ENCODE data around the gene BMP5.

BMP5 gene

GRCh38 chr6:55758156-55758937 lies 117.0 kb downstream of the BMP5 start:
- Histone ChIP-seq H3K27me3 (ENCODE audit: control insufficient read depth, insufficient read depth, low read length) (no peaks in the 10 kb centered on the region), H3K9me3 (ENCODE audit: control insufficient read depth, low read depth, low read length) (no peaks in the 10 kb centered on the region), H3K9ac (ENCODE audit: low read length) (no peak overlapping the region), H3K27ac (ENCODE audit: low read length) (no peak overlapping the region), H3K36me3 (ENCODE audit: control insufficient read depth, low read depth, low read length) (no peaks in the 10 kb centered on the region), H3K4me1 (ENCODE audit: control insufficient read depth, low read depth, low read length) (no peaks in the 10 kb centered on the region), H3K4me3 (ENCODE audit: low read length) (no peak overlapping the region)

GRCh38 chr6:55756531-55757031 lies 118.8 kb downstream of the BMP5 start:
- Histone ChIP-seq H3K27ac (ENCODE audit: low read length) (no peak overlapping the region), H3K9me3 (ENCODE audit: control insufficient read depth, low read depth, low read length) (no peaks in the 10 kb centered on the region), H3K4me1 (ENCODE audit: control insufficient read depth, low read depth, low read length) (no peaks in the 10 kb centered on the region), H3K27me3 (ENCODE audit: control insufficient read depth, insufficient read depth, low read length) (no peaks in the 10 kb centered on the region), H3K4me3 (ENCODE audit: low read length) (no peak overlapping the region), H3K36me3 (ENCODE audit: control insufficient read depth, low read depth, low read length) (no peaks in the 10 kb centered on the region), H3K9ac (ENCODE audit: low read length) (no peak overlapping the region)

GRCh38 chr6:55748880-55749279 lies 126.5 kb downstream of the BMP5 start:
- Histone ChIP-seq H3K9me3 (ENCODE audit: control insufficient read depth, low read depth, low read length) (no peaks in the 10 kb centered on the region), H3K36me3 (ENCODE audit: control insufficient read depth, low read depth, low read length) (no peaks in the 10 kb centered on the region), H3K4me3 (ENCODE audit: low read length) (no peak overlapping the region), H3K27ac (ENCODE audit: low read length) (no peak overlapping the region), H3K27me3 (ENCODE audit: control insufficient read depth, insufficient read depth, low read length) (no peaks in the 10 kb centered on the region), H3K4me1 (ENCODE audit: control insufficient read depth, low read depth, low read length) (no peaks in the 10 kb centered on the region), H3K9ac (ENCODE audit: low read length) (no peak overlapping the region)

- Histone ChIP-seq H3K36me3 (ENCODE audit: control insufficient read depth, low read depth, low read length) (no peaks in the 10 kb centered on the region), H3K4me3 (ENCODE audit: low read length) (no peak overlapping the region), H3K9me3 (ENCODE audit: control insufficient read depth, low read depth, low read length) (no peaks in the 10 kb centered on the region)
Measured at GRCh38 chr6:55746473-55746872, 128.9 kb downstream of the BMP5 start.

GRCh38 chr6:55734256-55734655 lies 141.1 kb downstream of the BMP5 start:
- Histone ChIP-seq H3K4me1 (ENCODE audit: control insufficient read depth, low read depth, low read length) (no peaks in the 10 kb centered on the region), H3K9me3 (ENCODE audit: control insufficient read depth, low read depth, low read length) (peaks cover 10% of the 10 kb centered on the region), H3K36me3 (ENCODE audit: control insufficient read depth, low read depth, low read length) (no peaks in the 10 kb centered on the region), H3K27me3 (ENCODE audit: control insufficient read depth, insufficient read depth, low read length) (no peaks in the 10 kb centered on the region), H3K27ac (ENCODE audit: low read length) (no peak overlapping the region), H3K4me3 (ENCODE audit: low read length) (no peak overlapping the region), H3K9ac (ENCODE audit: low read length) (no peak overlapping the region)

More at GRCh38 chr6:55746473-55746872, 128.9 kb downstream of the BMP5 start:
- Histone ChIP-seq H3K4me1 (ENCODE audit: control insufficient read depth, low read depth, low read length) (no peaks in the 10 kb centered on the region), H3K27ac (ENCODE audit: low read length) (no peak overlapping the region), H3K27me3 (ENCODE audit: control insufficient read depth, insufficient read depth, low read length) (no peaks in the 10 kb centered on the region), H3K9ac (ENCODE audit: low read length) (no peak overlapping the region)

- Histone ChIP-seq H3K27ac (ENCODE audit: low read length) (no peak overlapping the region), H3K9me3 (ENCODE audit: control insufficient read depth, low read depth, low read length) (peaks cover 3% of the 10 kb centered on the region), H3K36me3 (ENCODE audit: control insufficient read depth, low read depth, low read length) (no peaks in the 10 kb centered on the region), H3K4me3 (ENCODE audit: low read length) (no peak overlapping the region), H3K27me3 (ENCODE audit: control insufficient read depth, insufficient read depth, low read length) (no peaks in the 10 kb centered on the region), H3K4me1 (ENCODE audit: control insufficient read depth, low read depth, low read length) (no peaks in the 10 kb centered on the region), H3K9ac (ENCODE audit: low read length) (no peak overlapping the region)
Measured at GRCh38 chr6:55729665-55730064, 145.7 kb downstream of the BMP5 start.

GRCh38 chr6:55726144-55726543 lies 149.2 kb downstream of the BMP5 start:
- no peak overlapping the region for H3K9ac ChIP-seq (ENCODE audit: low read length)
- no peak overlapping the region for H3K4me3 ChIP-seq (ENCODE audit: low read length)
- H3K9me3 ChIP-seq (ENCODE audit: control insufficient read depth, low read depth, low read length) = no peaks in the 10 kb centered on the region
- H3K27ac ChIP-seq (ENCODE audit: low read length) = no peak overlapping the region
- H3K4me1 ChIP-seq (ENCODE audit: control insufficient read depth, low read depth, low read length) = no peaks in the 10 kb centered on the region
- H3K36me3 ChIP-seq (ENCODE audit: control insufficient read depth, low read depth, low read length) = no peaks in the 10 kb centered on the region
- H3K27me3 ChIP-seq (ENCODE audit: control insufficient read depth, insufficient read depth, low read length) = no peaks in the 10 kb centered on the region

- H3K36me3 ChIP-seq (ENCODE audit: control insufficient read depth, low read depth, low read length) = no peaks in the 10 kb centered on the region
- H3K9ac ChIP-seq (ENCODE audit: low read length) = no peak overlapping the region
- H3K4me1 ChIP-seq (ENCODE audit: control insufficient read depth, low read depth, low read length) = no peaks in the 10 kb centered on the region
- H3K27ac ChIP-seq (ENCODE audit: low read length) = no peak overlapping the region
- no peaks in the 10 kb centered on the region for H3K27me3 ChIP-seq (ENCODE audit: control insufficient read depth, insufficient read depth, low read length)
- no peak overlapping the region for H3K4me3 ChIP-seq (ENCODE audit: low read length)
- no peaks in the 10 kb centered on the region for H3K9me3 ChIP-seq (ENCODE audit: control insufficient read depth, low read depth, low read length)
Measured at GRCh38 chr6:55714831-55715230, 160.6 kb downstream of the BMP5 start.

- H3K4me3 ChIP-seq (ENCODE audit: low read length) = no peak overlapping the region
- H3K4me1 ChIP-seq (ENCODE audit: control insufficient read depth, low read depth, low read length) = no peaks in the 10 kb centered on the region
- H3K9me3 ChIP-seq (ENCODE audit: control insufficient read depth, low read depth, low read length) = no peaks in the 10 kb centered on the region
- no peak overlapping the region for H3K9ac ChIP-seq (ENCODE audit: low read length)
- no peak overlapping the region for H3K27ac ChIP-seq (ENCODE audit: low read length)
- H3K36me3 ChIP-seq (ENCODE audit: control insufficient read depth, low read depth, low read length) = no peaks in the 10 kb centered on the region
- no peaks in the 10 kb centered on the region for H3K27me3 ChIP-seq (ENCODE audit: control insufficient read depth, insufficient read depth, low read length)
Measured at GRCh38 chr6:55713436-55713835, 162.0 kb downstream of the BMP5 start.

- Histone ChIP-seq H3K4me3 (ENCODE audit: low read length) (no peak overlapping the region), H3K9ac (ENCODE audit: low read length) (no peak overlapping the region), H3K36me3 (ENCODE audit: control insufficient read depth, low read depth, low read length) (no peaks in the 10 kb centered on the region), H3K27me3 (ENCODE audit: control insufficient read depth, insufficient read depth, low read length) (no peaks in the 10 kb centered on the region), H3K9me3 (ENCODE audit: control insufficient read depth, low read depth, low read length) (peaks cover 15% of the 10 kb centered on the region), H3K27ac (ENCODE audit: low read length) (no peak overlapping the region), H3K4me1 (ENCODE audit: control insufficient read depth, low read depth, low read length) (no peaks in the 10 kb centered on the region)
Measured at GRCh38 chr6:55708711-55709110, 166.7 kb downstream of the BMP5 start.

GRCh38 chr6:55705451-55706440 lies 169.6 kb downstream of the BMP5 start:
- Histone ChIP-seq H3K36me3 (ENCODE audit: control insufficient read depth, low read depth, low read length) (no peaks in the 10 kb centered on the region), H3K27ac (ENCODE audit: low read length) (no peak overlapping the region), H3K9me3 (ENCODE audit: control insufficient read depth, low read depth, low read length) (peaks cover 17% of the 10 kb centered on the region), H3K4me1 (ENCODE audit: control insufficient read depth, low read depth, low read length) (no peaks in the 10 kb centered on the region), H3K9ac (ENCODE audit: low read length) (no peak overlapping the region), H3K27me3 (ENCODE audit: control insufficient read depth, insufficient read depth, low read length) (no peaks in the 10 kb centered on the region), H3K4me3 (ENCODE audit: low read length) (no peak overlapping the region)
